ENCODE data around the gene C1orf21.

C1orf21 gene

GRCh38 chr1:184447651-184448185 lies 60.9 kb downstream of the C1orf21 start:
- DNase-seq (ENCODE audit: low read depth in 2 of 2), result no peak

GRCh38 chr1:184449916-184450315 lies 63.1 kb downstream of the C1orf21 start:
- DNase-seq (ENCODE audit: low read depth in 2 of 2), result no peak

GRCh38 chr1:184455786-184456185 lies 69.0 kb downstream of the C1orf21 start:
- no peak for DNase-seq (ENCODE audit: low read depth in 2 of 2)

- no peak for DNase-seq (ENCODE audit: low read depth in 2 of 2)
Measured at GRCh38 chr1:184456189-184456588, 69.4 kb downstream of the C1orf21 start.

- DNase-seq (ENCODE audit: low read depth in 2 of 2), result no peak
Measured at GRCh38 chr1:184457500-184457899, 70.7 kb downstream of the C1orf21 start.

GRCh38 chr1:184461321-184461720 lies 74.5 kb downstream of the C1orf21 start:
- DNase-seq (ENCODE audit: low read depth in 2 of 2), result no peak

GRCh38 chr1:184462155-184462554 lies 75.3 kb downstream of the C1orf21 start:
- no peak for DNase-seq (ENCODE audit: low read depth in 2 of 2)

- no peak for DNase-seq (ENCODE audit: low read depth in 2 of 2)
Measured at GRCh38 chr1:184462990-184463389, 76.2 kb downstream of the C1orf21 start.

- DNase-seq (ENCODE audit: low read depth in 2 of 2), result no peak
Measured at GRCh38 chr1:184463680-184464079, 76.9 kb downstream of the C1orf21 start.

- no peak for DNase-seq (ENCODE audit: low read depth in 2 of 2)
Measured at GRCh38 chr1:184464757-184465156, 77.9 kb downstream of the C1orf21 start.

- DNase-seq (ENCODE audit: low read depth in 2 of 2), result no peak
Measured at GRCh38 chr1:184465489-184466146, 78.8 kb downstream of the C1orf21 start.

GRCh38 chr1:184467295-184467694 lies 80.5 kb downstream of the C1orf21 start:
- DNase-seq (ENCODE audit: low read depth in 2 of 2), result no peak

GRCh38 chr1:184469396-184469795 lies 82.6 kb downstream of the C1orf21 start:
- DNase-seq (ENCODE audit: low read depth in 2 of 2), result no peak

- no peak for DNase-seq (ENCODE audit: low read depth in 2 of 2)
Measured at GRCh38 chr1:184471686-184472085, 84.9 kb downstream of the C1orf21 start.

- no peak for DNase-seq (ENCODE audit: low read depth in 2 of 2)
Measured at GRCh38 chr1:184472136-184472535, 85.3 kb downstream of the C1orf21 start.

- no peak for DNase-seq (ENCODE audit: low read depth in 2 of 2)
Measured at GRCh38 chr1:184473176-184473966, 86.5 kb downstream of the C1orf21 start.

GRCh38 chr1:184476187-184476586 lies 89.4 kb downstream of the C1orf21 start:
- DNase-seq (ENCODE audit: low read depth in 2 of 2), result no peak

- no peak for DNase-seq (ENCODE audit: low read depth in 2 of 2)
Measured at GRCh38 chr1:184479435-184480167, 92.8 kb downstream of the C1orf21 start.

GRCh38 chr1:184480736-184481135 lies 93.9 kb downstream of the C1orf21 start:
- no peak for DNase-seq (ENCODE audit: low read depth in 2 of 2)

- no peak for DNase-seq (ENCODE audit: low read depth in 2 of 2)
Measured at GRCh38 chr1:184482136-184482535, 95.3 kb downstream of the C1orf21 start.

- no peak for DNase-seq (ENCODE audit: low read depth in 2 of 2)
Measured at GRCh38 chr1:184483101-184483683, 96.4 kb downstream of the C1orf21 start.
